Smooth muscle cell (in vitro differentiated cells): ENCODE data around the gene S100A9. TPM values are rescaled to one million over a fixed set of nuclear protein-coding genes. Genes with fewer than 3 reads are reported as not detected.

ENCODE experiments used
- DNase-seq: peaks from one replicate; lab custom pipeline; 2025; ENCODE audit not compliant: unreplicated experiment; lab: John Stamatoyannopoulos, UW
- H2AFZ ChIP-seq: fragments of 200-600 bp; sonication (generic); 2 replicates; pipeline ENCODE4 v1.6.0; 2016; ENCODE audit warnings: antibody characterized with exemption, low read depth, mild to moderate bottlenecking
- H3F3A ChIP-seq: fragments of 200-600 bp; sonication (generic); 2 replicates; pipeline ENCODE4 v1.6.0; 2017; ENCODE audit warnings: antibody characterized with exemption, low read depth
- H3K27ac ChIP-seq: fragments of 200-600 bp; sonication (generic); 2 replicates; pipeline ENCODE4 v1.5.1; 2016; ENCODE audit warnings: low read depth, mild to moderate bottlenecking
- H3K27me3 ChIP-seq: fragments of 200-600 bp; sonication (generic); 2 replicates; pipeline ENCODE4 v1.6.1; 2016; ENCODE audit warnings: low read depth, mild to moderate bottlenecking
- H3K36me3 ChIP-seq: fragments of 200-600 bp; sonication (generic); 2 replicates; pipeline ENCODE4 v1.5.1; 2016; ENCODE audit warnings: low read depth
- H3K4me1 ChIP-seq: fragments of 200-600 bp; sonication (generic); 2 replicates; pipeline ENCODE4 v1.5.1; 2016; ENCODE audit warnings: low read depth
- H3K4me2 ChIP-seq: fragments of 200-600 bp; sonication (generic); 2 replicates; pipeline ENCODE4 v1.6.0; 2016; ENCODE audit warnings: mild to moderate bottlenecking
- H3K4me3 ChIP-seq: fragments of 200-600 bp; sonication (generic); 2 replicates; pipeline ENCODE4 v1.5.1; 2016; ENCODE audit warnings: mild to moderate bottlenecking
- H3K79me2 ChIP-seq: fragments of 200-600 bp; sonication (generic); 2 replicates; pipeline ENCODE4 v1.6.0; 2016; ENCODE audit warnings: low read depth, mild to moderate bottlenecking
- H3K9ac ChIP-seq: fragments of 200-600 bp; sonication (generic); 2 replicates; pipeline ENCODE4 v1.6.0; 2016; ENCODE audit warnings: low read depth
- H3K9me3 ChIP-seq: fragments of 200-600 bp; sonication (generic); replicated peaks from 2 replicates; pipeline ENCODE4 v1.5.1; 2016; ENCODE audit warnings: low read depth
- H4K20me1 ChIP-seq: fragments of 200-600 bp; sonication (generic); 2 replicates; pipeline ENCODE4 v1.6.0; 2016; ENCODE audit warnings: low read depth
- CTCF ChIP-seq: fragments of 200-600 bp; sonication (generic); IDR thresholded peaks from 2 replicates; pipeline ENCODE4 v1.5.1; 2017; ENCODE audit warnings: borderline replicate concordance, mild to moderate bottlenecking, antibody characterized with exemption; ENCODE audit not compliant: insufficient read depth, poor library complexity, severe bottlenecking
- WGBS: methylation state at CpG from one replicate; pipeline ENCODE4 v1.1.7; 2016; ENCODE audit warnings: low lambda C conversion rate; 5-methylcytosine and 5-hydroxymethylcytosine counted together
- polyA plus RNA-seq: library from polyadenylated mRNA; unstranded; fragments of >200 nt; fragmentation: Nextera tagmentation; extraction: Ambion mirVana; gene quantifications from 2 replicates; pipeline ENCODE4 v1.2.1, GENCODE V29; 2016
- total RNA-seq: library from RNA; depleted of rRNA; stranded (reverse); fragments of >200 nt; gene quantifications from 2 replicates; pipeline ENCODE4 v1.2.3, GENCODE V29; 2014

S100A9 gene
- total and polyA plus RNA-seq, 2 experiments from 2014 or later, result 81.9 to 197 TPM

GRCh38 chr1:153395136-153395685 lies 37.6 kb downstream of the S100A9 start:
- H3K9me3 ChIP-seq, result no peaks in the 10 kb centered on the region
- H3F3A ChIP-seq, result no peaks in the 10 kb centered on the region
- no peaks in the 10 kb centered on the region for H3K27me3 ChIP-seq
- H3K9ac ChIP-seq, result no peak overlapping the region
- no peak overlapping the region for H3K4me2 ChIP-seq
- H3K27ac ChIP-seq, result no peak overlapping the region
- H3K4me1 ChIP-seq, result no peaks in the 10 kb centered on the region
- no peaks in the 10 kb centered on the region for H3K36me3 ChIP-seq
- H3K4me3 ChIP-seq, result no peak overlapping the region
- no peak overlapping the region for H2AFZ ChIP-seq
- H4K20me1 ChIP-seq, result no peaks in the 10 kb centered on the region
- DNase-seq, result no peak
- no peaks in the 10 kb centered on the region for H3K79me2 ChIP-seq
- 81% methylated on average over 7 of the region's 7 CpGs for WGBS
- no peak for TF ChIP-seq CTCF

- Histone ChIP-seq H2AFZ (no peak overlapping the region), H3K4me2 (no peak overlapping the region), H3K4me1 (no peaks in the 10 kb centered on the region), H3K27me3 (no peaks in the 10 kb centered on the region), H4K20me1 (no peaks in the 10 kb centered on the region), H3K36me3 (no peaks in the 10 kb centered on the region), H3K4me3 (no peak overlapping the region), H3F3A (no peaks in the 10 kb centered on the region), H3K27ac (no peak overlapping the region), H3K9ac (no peak overlapping the region), H3K79me2 (no peaks in the 10 kb centered on the region), H3K9me3 (no peaks in the 10 kb centered on the region)
- 83% methylated on average over 6 of the region's 6 CpGs for WGBS
- TF ChIP-seq CTCF, result no peak
- DNase-seq, result no peak
Measured at GRCh38 chr1:153395776-153396175, 38.1 kb downstream of the S100A9 start.

- no peaks in the 10 kb centered on the region for H3F3A ChIP-seq
- DNase-seq, result no peak
- no peaks in the 10 kb centered on the region for H3K79me2 ChIP-seq
- no peaks in the 10 kb centered on the region for H4K20me1 ChIP-seq
- no peak overlapping the region for H3K27ac ChIP-seq
- H3K4me2 ChIP-seq, result no peak overlapping the region
- H3K4me1 ChIP-seq, result no peaks in the 10 kb centered on the region
- no peaks in the 10 kb centered on the region for H3K36me3 ChIP-seq
- WGBS, result 81% methylated on average over 6 of the region's 6 CpGs
- no peak for TF ChIP-seq CTCF
- H3K9me3 ChIP-seq, result no peaks in the 10 kb centered on the region
- no peaks in the 10 kb centered on the region for H3K27me3 ChIP-seq
- H3K4me3 ChIP-seq, result no peak overlapping the region
- no peak overlapping the region for H2AFZ ChIP-seq
- no peak overlapping the region for H3K9ac ChIP-seq
Measured at GRCh38 chr1:153396461-153396860, 38.8 kb downstream of the S100A9 start.
